ENCODE measurements around the gene ADIPOQ. TPM values are rescaled to one million over a fixed set of nuclear protein-coding genes. Genes with fewer than 3 reads are reported as not detected.
A peak's percentile ranks its signal among the peaks of the same experiment; 100 is the strongest.
"Not testable (repeated sequence)": the region's sequence is repeated elsewhere in the genome, so short reads cannot be mapped to it uniquely, and the experiment has no call there.

ADIPOQ gene
- total RNA-seq, 3 donors from 2014 or later (not counting 1 experiment from before 2014, with no cell fraction given) = not detected

GRCh38 chr3:186818516-186818915, 24.0 kb upstream of the ADIPOQ start:
- Mint-ChIP-seq H3K4me1 (no peaks in the 10 kb centered on the region), H3K4me3 (no peak overlapping the region), H3K27ac (no peak overlapping the region), H3K27me3 (ENCODE audit: low read depth in 2 of 2) (peaks cover 0 to 3% of the 10 kb centered on the region in 2 donors), H3K9me3 (no peaks in the 10 kb centered on the region), H3K36me3 (no peaks in the 10 kb centered on the region)
- DNase-seq (no peak), ATAC-seq (no peak)
- intact Hi-C loops (cut with micrococcal nuclease) = no loop called here
- H3K27me3 ChIP-seq (ENCODE audit: control insufficient read depth, insufficient read depth, low read length) = no peaks in the 10 kb centered on the region
- no peaks in the 10 kb centered on the region for H3K9me3 ChIP-seq (ENCODE audit: control insufficient read depth, insufficient read depth, low read length)
- H3K27ac ChIP-seq (ENCODE audit: low read length) = no peak overlapping the region
- no peak overlapping the region for H3K4me3 ChIP-seq (ENCODE audit: low read length)
- H3K36me3 ChIP-seq (ENCODE audit: control insufficient read depth, insufficient read depth, low read length) = no peaks in the 10 kb centered on the region
- no peaks in the 10 kb centered on the region for H3K4me1 ChIP-seq (ENCODE audit: control insufficient read depth, insufficient read depth, low read length)
- 96% methylated on average over 5 of the region's 5 CpGs for WGBS (ENCODE audit: insufficient coverage)
- no peak for TF ChIP-seq CTCF (IDR thresholded peaks at IDR 0.05)

GRCh38 chr3:186818956-186819355, 23.6 kb upstream of the ADIPOQ start:
- 86% methylated on average over 1 of the region's 1 CpG for WGBS (ENCODE audit: insufficient coverage)
- TF ChIP-seq CTCF (IDR thresholded peaks at IDR 0.05) = no peak
- intact Hi-C loops (cut with micrococcal nuclease) = no loop called here

GRCh38 chr3:186821429-186822387, 20.8 kb upstream of the ADIPOQ start:
- TF ChIP-seq CTCF (IDR thresholded peaks at IDR 0.05) = peak; percentile 71
- 63% methylated on average over 8 of the region's 11 CpGs for WGBS (ENCODE audit: insufficient coverage)
- peaks cover 11 to 18% of the 10 kb centered on the region in 2 donors for H3K4me1 Mint-ChIP-seq

More at GRCh38 chr3:186818956-186819355, 23.6 kb upstream of the ADIPOQ start:
- Mint-ChIP-seq H3K4me3 (no peak overlapping the region), H3K27ac (no peak overlapping the region), H3K27me3 (ENCODE audit: low read depth in 2 of 2) (peaks cover 0 to 2% of the 10 kb centered on the region in 2 donors), H3K9me3 (no peaks in the 10 kb centered on the region), H3K4me1 (no peaks in the 10 kb centered on the region), H3K36me3 (no peaks in the 10 kb centered on the region)
- DNase-seq (no peak), ATAC-seq (no peak)
- Histone ChIP-seq H3K27ac (ENCODE audit: low read length) (no peak overlapping the region), H3K27me3 (ENCODE audit: control insufficient read depth, insufficient read depth, low read length) (no peaks in the 10 kb centered on the region), H3K4me1 (ENCODE audit: control insufficient read depth, insufficient read depth, low read length) (no peaks in the 10 kb centered on the region), H3K4me3 (ENCODE audit: low read length) (no peak overlapping the region), H3K36me3 (ENCODE audit: control insufficient read depth, insufficient read depth, low read length) (no peaks in the 10 kb centered on the region), H3K9me3 (ENCODE audit: control insufficient read depth, insufficient read depth, low read length) (no peaks in the 10 kb centered on the region)

GRCh38 chr3:186822388-186822759, 20.1 kb upstream of the ADIPOQ start:
- Histone ChIP-seq H3K27me3 (ENCODE audit: control insufficient read depth, insufficient read depth, low read length) (peaks cover 22% of the 10 kb centered on the region), H3K4me1 (ENCODE audit: control insufficient read depth, insufficient read depth, low read length) (peaks cover 25% of the 10 kb centered on the region)
- H3K9me3 Mint-ChIP-seq; H3K36me3 Mint-ChIP-seq; ATAC-seq; DNase-seq; H3K4me3 ChIP-seq (ENCODE audit: low read length); H3K36me3 ChIP-seq (ENCODE audit: control insufficient read depth, insufficient read depth, low read length); H3K27ac Mint-ChIP-seq; H3K9me3 ChIP-seq (ENCODE audit: control insufficient read depth, insufficient read depth, low read length); H3K27ac ChIP-seq (ENCODE audit: low read length); H3K4me3 Mint-ChIP-seq: not testable (repeated sequence)
- Mint-ChIP-seq H3K4me1 (peaks cover 11 to 20% of the 10 kb centered on the region in 2 donors), H3K27me3 (ENCODE audit: low read depth in 2 of 2) (peaks cover 19 to 22% of the 10 kb centered on the region in 2 donors)
- WGBS (ENCODE audit: insufficient coverage) = 83% methylated on average over 1 of the region's 1 CpG
- intact Hi-C loops (cut with micrococcal nuclease) = loop anchor here (10.0 kb wide), 1 partner anchor 838 kb away; no protein-coding TSS in a partner anchor

More at GRCh38 chr3:186821429-186822387, 20.8 kb upstream of the ADIPOQ start:
- Histone ChIP-seq H3K27me3 (ENCODE audit: control insufficient read depth, insufficient read depth, low read length) (peaks cover 22% of the 10 kb centered on the region), H3K9me3 (ENCODE audit: control insufficient read depth, insufficient read depth, low read length) (no peaks in the 10 kb centered on the region), H3K36me3 (ENCODE audit: control insufficient read depth, insufficient read depth, low read length) (no peaks in the 10 kb centered on the region), H3K27ac (ENCODE audit: low read length) (no peak overlapping the region), H3K4me1 (ENCODE audit: control insufficient read depth, insufficient read depth, low read length) (peaks cover 21% of the 10 kb centered on the region), H3K4me3 (ENCODE audit: low read length) (no peak overlapping the region)
- Mint-ChIP-seq H3K27ac (no peak overlapping the region), H3K4me3 (no peak overlapping the region), H3K27me3 (ENCODE audit: low read depth in 2 of 2) (peaks cover 19 to 21% of the 10 kb centered on the region in 2 donors), H3K36me3 (no peaks in the 10 kb centered on the region), H3K9me3 (no peaks in the 10 kb centered on the region)
- DNase-seq (peak in 1 of 2 donors; percentile 79), ATAC-seq (peak; percentile 50 to 59 (median 51))
- intact Hi-C loops (cut with micrococcal nuclease) = loop anchor here (1.0 to 10.0 kb wide), 2 partner anchors 206 to 837 kb away; no protein-coding TSS in a partner anchor

Measured in natural killer cell (primary cell).